ENCODE data around the gene ST6GALNAC1. TPM values are rescaled to one million over a fixed set of nuclear protein-coding genes. Genes with fewer than 3 reads are reported as not detected.
"Not testable (repeated sequence)": the region's sequence is repeated elsewhere in the genome, so short reads cannot be mapped to it uniquely, and the experiment has no call there.

ST6GALNAC1 gene
- total RNA-seq, 4 donors from 2014 or later = 0.29 to 7.0 (median 1.1) TPM

DNA sequence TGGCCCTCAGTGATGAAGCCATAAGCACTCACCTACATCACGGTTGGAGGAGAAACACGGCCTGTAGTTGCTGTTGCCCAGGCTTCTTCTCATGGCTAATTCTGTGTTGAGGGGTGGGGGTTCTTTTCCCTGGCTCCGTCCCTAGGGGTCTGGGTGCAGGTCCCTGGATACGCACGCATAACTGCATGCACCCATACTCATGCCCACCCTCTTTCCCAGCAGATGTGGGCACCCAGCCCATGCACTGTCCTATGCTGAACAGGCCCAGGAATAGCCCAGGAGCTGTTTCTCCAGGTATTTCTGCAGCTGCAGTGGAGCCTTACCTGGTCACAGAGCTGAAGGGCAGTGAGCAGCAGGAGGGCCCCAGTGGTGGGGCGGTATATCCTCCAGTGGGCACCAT lies 18.1 kb downstream of the ST6GALNAC1 start:
- intact Hi-C loops (cut with DNase I) = loop anchor here (10.0 kb wide), 2 partner anchors 89 to 101 kb away; partner anchors contain the start of gene MXRA7
- H3K27me3 ChIP-seq = no peaks in the 10 kb centered on the region
- no peak for DNase-seq
- H3K9me3 ChIP-seq = no peaks in the 10 kb centered on the region
- no peak overlapping the region for H3K4me3 ChIP-seq (replicated peaks in 1 of 3)
- H3K4me1 ChIP-seq = no peaks in the 10 kb centered on the region
- no peaks in the 10 kb centered on the region for H3K36me3 ChIP-seq
- H3K27ac ChIP-seq = no peak overlapping the region
- WGBS, 2 donors = 72 to 89% methylated on average over 5 to 6 of the region's 6 CpGs
- TF ChIP-seq POLR2A (IDR thresholded peaks at IDR 0.05) = no peak
- no peak for TF ChIP-seq CTCF (IDR thresholded peaks at IDR 0.05)

GRCh38 chr17:76623271-76624146 lies 20.0 kb downstream of the ST6GALNAC1 start:
- no peak for TF ChIP-seq POLR2A (IDR thresholded peaks at IDR 0.05)
- peak; percentile 69 to 98 (median 90) for TF ChIP-seq CTCF (IDR thresholded peaks at IDR 0.05)
- Histone ChIP-seq H3K27me3 (no peaks in the 10 kb centered on the region), H3K9me3 (no peaks in the 10 kb centered on the region), H3K4me1 (no peaks in the 10 kb centered on the region), H3K27ac (no peak overlapping the region), H3K4me3 (replicated peaks in 1 of 3) (no peak overlapping the region), H3K36me3 (no peaks in the 10 kb centered on the region)
- 29 to 31% methylated on average over 18 of the region's 18 CpGs for WGBS, 2 donors
- peak; percentile 72 to 78 for DNase-seq
- intact Hi-C loops (cut with DNase I) = loop anchor here (10.0 kb wide), 2 partner anchors 91 to 99 kb away; partner anchors contain the start of gene MXRA7

GRCh38 chr17:76617838-76618237 lies 25.7 kb downstream of the ST6GALNAC1 start:
- no peak for DNase-seq
- Histone ChIP-seq H3K4me3 (replicated peaks in 1 of 3) (no peak overlapping the region), H3K27me3 (no peaks in the 10 kb centered on the region), H3K4me1 (no peaks in the 10 kb centered on the region), H3K36me3 (no peaks in the 10 kb centered on the region), H3K9me3 (no peaks in the 10 kb centered on the region), H3K27ac (no peak overlapping the region)
- 88 to 93% methylated on average over 2 of the region's 2 CpGs for WGBS, 2 donors
- intact Hi-C loops (cut with DNase I) = no loop called here
- TF ChIP-seq CTCF (IDR thresholded peaks at IDR 0.05) = no peak
- TF ChIP-seq POLR2A (IDR thresholded peaks at IDR 0.05) = no peak

GRCh38 chr17:76614912-76615617 lies 28.5 kb downstream of the ST6GALNAC1 start:
- no peaks in the 10 kb centered on the region for H3K27me3 ChIP-seq
- intact Hi-C loops (cut with DNase I) = no loop called here
- WGBS, 2 donors = 91 to 95% methylated on average over 6 to 9 of the region's 28 CpGs
- no peak overlapping the region for H3K4me3 ChIP-seq (replicated peaks in 1 of 3)
- H3K9me3 ChIP-seq = no peaks in the 10 kb centered on the region
- no peaks in the 10 kb centered on the region for H3K4me1 ChIP-seq
- DNase-seq = no peak
- TF ChIP-seq POLR2A (IDR thresholded peaks at IDR 0.05) (no peak), CTCF (IDR thresholded peaks at IDR 0.05) (no peak)
- no peak overlapping the region for H3K27ac ChIP-seq
- no peaks in the 10 kb centered on the region for H3K36me3 ChIP-seq

DNA sequence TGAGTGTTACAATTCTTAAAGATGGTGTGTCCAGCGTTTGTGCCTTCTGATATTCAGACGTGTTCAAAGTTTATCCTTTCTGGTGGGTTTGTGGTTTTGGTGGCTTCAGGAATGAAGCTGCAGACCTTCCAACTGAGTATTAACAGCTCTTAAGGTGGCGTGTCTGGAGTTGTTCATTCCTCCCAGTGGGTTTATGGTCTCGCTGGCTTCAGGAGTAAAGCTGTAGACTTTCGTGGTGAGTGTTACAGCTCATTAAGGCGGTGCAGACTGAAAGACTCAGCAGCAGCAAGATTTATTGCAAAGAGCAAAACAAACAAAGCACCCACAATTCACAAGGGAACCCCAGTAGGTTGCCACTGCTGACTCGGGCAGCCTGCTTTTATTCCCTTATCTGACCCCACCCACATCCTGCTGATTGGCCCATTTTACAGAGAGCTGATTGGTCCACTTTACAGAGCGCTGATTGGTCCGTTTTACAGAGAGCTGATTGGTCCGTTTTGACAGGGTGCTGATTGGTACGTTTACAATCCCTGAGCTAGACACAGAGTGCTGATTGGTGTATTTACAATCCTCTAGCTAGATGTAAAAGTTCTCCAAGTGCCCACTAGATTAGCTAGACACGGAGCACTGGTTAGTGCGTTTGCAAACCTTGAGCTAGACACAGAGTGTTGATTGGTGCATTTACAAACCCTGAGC lies 29.3 kb downstream of the ST6GALNAC1 start:
- H3K4me3 ChIP-seq (replicated peaks in 1 of 3); intact Hi-C loops (cut with DNase I); DNase-seq; H3K27ac ChIP-seq; H3K4me1 ChIP-seq; H3K36me3 ChIP-seq; H3K9me3 ChIP-seq; H3K27me3 ChIP-seq: not testable (repeated sequence)
- WGBS, 2 donors = 82% methylated on average over 13 of the region's 13 CpGs

Measured in thyroid gland (tissue), 4 donors.